HFFc6 (cell line): ENCODE results near the gene GANAB. TPM values are rescaled to one million over a fixed set of nuclear protein-coding genes. Genes with fewer than 3 reads are reported as not detected.
"Not testable (repeated sequence)": the region's sequence is repeated elsewhere in the genome, so short reads cannot be mapped to it uniquely, and the experiment has no call there.

Experiments
- DNase-seq: peaks from one replicate; pipeline ENCODE4 v3.0.0-alpha.2; 2018
- H3K27ac Mint-ChIP-seq: 2 replicates; pipeline ENCODE4 v1.8.0; 2020; ENCODE audit warnings: mild to moderate bottlenecking, mixed read lengths
- H3K27me3 Mint-ChIP-seq: 2 replicates; pipeline ENCODE4 v1.8.0; 2021; ENCODE audit warnings: mild to moderate bottlenecking, moderate library complexity, mixed read lengths; ENCODE audit not compliant: insufficient read depth
- H3K36me3 Mint-ChIP-seq: 2 replicates; pipeline ENCODE4 v1.8.0; 2021; ENCODE audit warnings: low read depth, mixed read lengths
- H3K4me1 Mint-ChIP-seq: 2 replicates; pipeline ENCODE4 v1.8.0; 2020; ENCODE audit warnings: low read depth, mixed read lengths
- H3K4me3 Mint-ChIP-seq: 2 replicates; pipeline ENCODE4 v1.8.0; 2020; ENCODE audit warnings: mild to moderate bottlenecking, moderate library complexity, mixed read lengths
- H3K9me3 Mint-ChIP-seq: 2 replicates; pipeline ENCODE4 v1.8.0; 2020; ENCODE audit warnings: mild to moderate bottlenecking, mixed read lengths
- total RNA-seq, 6 experiments: library from RNA; stranded (reverse); fragmentation: NEBNext Ultra II Directional; extraction: Animal tissue kit (Norgen Biotek cat#: 25700); gene quantifications; 2 replicates in 1 of 6; 3 replicates in 5 of 6; pipeline ENCODE4 v1.2.3, GENCODE V29; 2021
- TF ChIP-seq, protein P1 (sequence below): fragments of 200-600 bp; sonication (generic); IDR thresholded peaks from 2 replicates; pipeline ENCODE4 v1.5.0; 2021; ENCODE audit warnings: antibody characterized with exemption, mild to moderate bottlenecking

Gene GANAB
- total RNA-seq, 6 experiments from 2014 or later, result 331 to 450 (median 416) TPM

- H3K4me3 Mint-ChIP-seq, result peak within 1 kb of the TSS; percentile 99
- peak; percentile 92 for DNase-seq
- H3K4me1 Mint-ChIP-seq, result peaks cover 24% of the 10 kb centered on the region
- peak within 1 kb of the TSS; percentile 96 for H3K27ac Mint-ChIP-seq
- peaks cover 5% of the 10 kb centered on the region; the same call in 1 of the 2 replicates for H3K9me3 Mint-ChIP-seq
- H3K27me3 Mint-ChIP-seq, result peaks cover 8% of the 10 kb centered on the region
- TF ChIP-seq, protein P1, sequence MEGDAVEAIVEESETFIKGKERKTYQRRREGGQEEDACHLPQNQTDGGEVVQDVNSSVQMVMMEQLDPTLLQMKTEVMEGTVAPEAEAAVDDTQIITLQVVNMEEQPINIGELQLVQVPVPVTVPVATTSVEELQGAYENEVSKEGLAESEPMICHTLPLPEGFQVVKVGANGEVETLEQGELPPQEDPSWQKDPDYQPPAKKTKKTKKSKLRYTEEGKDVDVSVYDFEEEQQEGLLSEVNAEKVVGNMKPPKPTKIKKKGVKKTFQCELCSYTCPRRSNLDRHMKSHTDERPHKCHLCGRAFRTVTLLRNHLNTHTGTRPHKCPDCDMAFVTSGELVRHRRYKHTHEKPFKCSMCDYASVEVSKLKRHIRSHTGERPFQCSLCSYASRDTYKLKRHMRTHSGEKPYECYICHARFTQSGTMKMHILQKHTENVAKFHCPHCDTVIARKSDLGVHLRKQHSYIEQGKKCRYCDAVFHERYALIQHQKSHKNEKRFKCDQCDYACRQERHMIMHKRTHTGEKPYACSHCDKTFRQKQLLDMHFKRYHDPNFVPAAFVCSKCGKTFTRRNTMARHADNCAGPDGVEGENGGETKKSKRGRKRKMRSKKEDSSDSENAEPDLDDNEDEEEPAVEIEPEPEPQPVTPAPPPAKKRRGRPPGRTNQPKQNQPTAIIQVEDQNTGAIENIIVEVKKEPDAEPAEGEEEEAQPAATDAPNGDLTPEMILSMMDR, result no peak
- H3K36me3 Mint-ChIP-seq, result peaks cover 30% of the 10 kb centered on the region
Observed at GRCh38 chr11:62665075-62665598, 18.7 kb upstream of the GANAB start, which contains the start of the genes C11orf98 and CSKMT. C11orf98 (minus strand) TSS chr11:62665210; CDS start chr11:62665169, 41 bp downstream. CSKMT (plus strand) TSS chr11:62665312; CDS start chr11:62665880, 568 bp downstream.

DNA sequence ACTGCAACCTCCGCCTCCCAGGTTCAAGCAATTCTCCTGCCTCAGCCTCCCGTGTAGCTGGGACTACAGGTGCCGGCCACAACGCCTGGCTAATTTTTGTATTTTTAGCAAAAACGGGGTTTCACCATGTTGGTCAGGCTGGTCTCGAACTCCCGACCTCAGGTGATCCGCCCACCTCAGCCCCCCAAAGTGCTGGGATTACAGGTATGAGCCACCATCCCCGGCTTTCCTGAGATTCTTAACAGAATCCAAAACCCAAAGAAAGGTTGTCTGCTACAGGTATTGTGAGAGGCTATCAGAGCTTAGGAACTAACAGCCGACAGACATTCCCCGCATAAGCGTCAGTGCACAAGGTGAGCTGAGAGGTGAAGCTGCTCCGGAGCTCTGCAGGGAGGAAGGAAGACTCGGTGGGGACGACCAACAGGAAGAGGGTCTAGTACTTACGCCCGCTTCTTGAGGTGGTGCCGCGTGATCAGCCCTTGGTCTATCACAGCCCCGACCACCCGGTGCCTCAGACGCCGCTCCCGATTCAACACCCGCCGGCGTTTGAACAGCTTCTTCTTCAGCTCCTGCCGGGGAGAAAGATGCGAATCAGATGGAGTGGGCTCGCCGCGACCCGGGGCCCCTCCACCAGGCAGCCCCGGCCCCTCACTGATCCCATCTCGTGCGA is 18.1 kb upstream of the GANAB start:
- Mint-ChIP-seq H3K4me1 (peaks cover 18% of the 10 kb centered on the region), H3K9me3 (peaks cover 5% of the 10 kb centered on the region; the same call in 1 of the 2 replicates), H3K27ac (peak overlapping the region; percentile 96), H3K36me3 (peaks cover 30% of the 10 kb centered on the region), H3K4me3 (peak overlapping the region; percentile 99), H3K27me3 (peaks cover 8% of the 10 kb centered on the region)
- no peak for DNase-seq
- TF ChIP-seq, protein P1, result no peak

- Mint-ChIP-seq H3K4me1 (peaks cover 15% of the 10 kb centered on the region), H3K4me3 (no peak overlapping the region), H3K27ac (no peak overlapping the region), H3K27me3 (0 out of 2 replicates have a peak, but pooled peaks cover 2% of the 10 kb centered on the region), H3K9me3 (no peaks in the 10 kb centered on the region), H3K36me3 (no peaks in the 10 kb centered on the region)
- TF ChIP-seq, protein P1, result no peak
- DNase-seq, result no peak
Observed at GRCh38 chr11:62656796-62657429, 10.5 kb upstream of the GANAB start.

DNA sequence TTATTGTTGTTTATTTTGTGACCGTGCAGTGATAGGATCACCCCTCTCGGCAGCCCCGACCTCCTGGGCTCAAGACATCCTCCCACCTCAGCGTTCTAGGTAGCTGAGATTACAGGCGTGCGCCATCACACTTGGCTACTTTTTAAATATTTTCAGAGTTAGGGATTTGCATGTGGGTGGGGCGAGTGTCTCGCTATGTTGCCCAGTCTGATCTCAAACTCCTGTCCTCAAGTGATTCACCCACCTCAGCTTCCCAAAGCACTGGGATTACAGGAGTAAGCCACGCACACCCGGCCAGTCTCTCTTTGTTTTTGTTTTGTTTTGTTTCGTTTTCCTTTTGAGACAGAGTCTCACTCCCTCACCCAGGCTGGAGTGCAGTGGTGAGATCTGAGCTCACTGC is 7.9 kb upstream of the GANAB start:
- H3K27me3 Mint-ChIP-seq, result 0 out of 2 replicates have a peak, but pooled peaks cover 2% of the 10 kb centered on the region
- H3K4me3 Mint-ChIP-seq, result peak overlapping the region; percentile 7; the same call in 1 of the 2 replicates
- no peaks in the 10 kb centered on the region; the same call in 1 of the 2 replicates for H3K36me3 Mint-ChIP-seq
- H3K27ac Mint-ChIP-seq, result no peak overlapping the region; the same call in 1 of the 2 replicates
- no peaks in the 10 kb centered on the region for H3K9me3 Mint-ChIP-seq
- TF ChIP-seq, protein P1, result no peak
- peaks cover 18% of the 10 kb centered on the region for H3K4me1 Mint-ChIP-seq
- DNase-seq, result no peak

- H3K4me1 Mint-ChIP-seq, result peaks cover 18% of the 10 kb centered on the region
- 0 out of 2 replicates have a peak, but pooled peaks cover 2% of the 10 kb centered on the region for H3K27me3 Mint-ChIP-seq
- TF ChIP-seq, protein P1, result no peak
- no peaks in the 10 kb centered on the region for H3K9me3 Mint-ChIP-seq
- H3K27ac Mint-ChIP-seq, result peak overlapping the region; percentile 89
- H3K4me3 Mint-ChIP-seq, result peak overlapping the region; percentile 95
- no peaks in the 10 kb centered on the region; the same call in 1 of the 2 replicates for H3K36me3 Mint-ChIP-seq
- no peak for DNase-seq
Observed at GRCh38 chr11:62652161-62653006, 6.0 kb upstream of the GANAB start.

- not testable (repeated sequence) for H3K4me3 Mint-ChIP-seq, H3K27ac Mint-ChIP-seq, H3K36me3 Mint-ChIP-seq, DNase-seq, H3K9me3 Mint-ChIP-seq, H3K27me3 Mint-ChIP-seq
- peaks cover 24% of the 10 kb centered on the region for H3K4me1 Mint-ChIP-seq
Observed at GRCh38 chr11:62650283-62650682, 3.9 kb upstream of the GANAB start.
